GM21528 (cell line): Measurements from ENCODE around the gene CD86.

Source experiments
- ATAC-seq: cut with Tn5 transposase; IDR thresholded peaks from one replicate; pipeline ENCODE4 v1.9.1; 2021; ENCODE audit warnings: mild to moderate bottlenecking, moderate library complexity; ENCODE audit not compliant: unreplicated experiment, low FRiP score

Gene CD86

GRCh38 chr3:122057671-122058070 lies 2.5 kb downstream of the CD86 start:
- no peak for ATAC-seq

GRCh38 chr3:122058294-122058693 lies 3.1 kb downstream of the CD86 start:
- ATAC-seq, result no peak

GRCh38 chr3:122060040-122060698 lies 5.0 kb downstream of the CD86 start:
- no peak for ATAC-seq

GRCh38 chr3:122063908-122064307 lies 8.7 kb downstream of the CD86 start:
- no peak for ATAC-seq

GRCh38 chr3:122064326-122064725 lies 9.2 kb downstream of the CD86 start:
- ATAC-seq, result no peak

- ATAC-seq, result no peak
Observed at GRCh38 chr3:122066331-122067213, 11.4 kb downstream of the CD86 start.

GRCh38 chr3:122067214-122067550 lies 12.0 kb downstream of the CD86 start:
- ATAC-seq, result no peak

GRCh38 chr3:122067588-122068240 lies 12.6 kb downstream of the CD86 start:
- ATAC-seq, result no peak

- ATAC-seq, result peak; percentile 45
Observed at GRCh38 chr3:122074621-122075265, 19.6 kb downstream of the CD86 start.

GRCh38 chr3:122076491-122077292 lies 21.5 kb downstream of the CD86 start:
- ATAC-seq, result peak; percentile 14

- peak; percentile 32 for ATAC-seq
Observed at GRCh38 chr3:122077293-122078234, 22.4 kb downstream of the CD86 start.

- no peak for ATAC-seq
Observed at GRCh38 chr3:122078235-122078935, 23.2 kb downstream of the CD86 start.

- ATAC-seq, result no peak
Observed at GRCh38 chr3:122079524-122080206, 24.5 kb downstream of the CD86 start.

GRCh38 chr3:122080207-122080587 lies 25.0 kb downstream of the CD86 start:
- ATAC-seq, result no peak

- no peak for ATAC-seq
Observed at GRCh38 chr3:122081543-122082247, 26.5 kb downstream of the CD86 start.

- ATAC-seq, result no peak
Observed at GRCh38 chr3:122082357-122082756, 27.2 kb downstream of the CD86 start.

GRCh38 chr3:122084799-122085198 lies 29.6 kb downstream of the CD86 start:
- no peak for ATAC-seq
